GM21367 (cell line): ENCODE measurements around the gene ENOX1.
"Not testable (repeated sequence)": the region's sequence is repeated elsewhere in the genome, so short reads cannot be mapped to it uniquely, and the experiment has no call there.

Experiments used
- ATAC-seq: cut with Tn5 transposase; IDR thresholded peaks from one replicate; pipeline ENCODE4 v1.9.1; 2021; ENCODE audit not compliant: unreplicated experiment

Gene ENOX1

DNA sequence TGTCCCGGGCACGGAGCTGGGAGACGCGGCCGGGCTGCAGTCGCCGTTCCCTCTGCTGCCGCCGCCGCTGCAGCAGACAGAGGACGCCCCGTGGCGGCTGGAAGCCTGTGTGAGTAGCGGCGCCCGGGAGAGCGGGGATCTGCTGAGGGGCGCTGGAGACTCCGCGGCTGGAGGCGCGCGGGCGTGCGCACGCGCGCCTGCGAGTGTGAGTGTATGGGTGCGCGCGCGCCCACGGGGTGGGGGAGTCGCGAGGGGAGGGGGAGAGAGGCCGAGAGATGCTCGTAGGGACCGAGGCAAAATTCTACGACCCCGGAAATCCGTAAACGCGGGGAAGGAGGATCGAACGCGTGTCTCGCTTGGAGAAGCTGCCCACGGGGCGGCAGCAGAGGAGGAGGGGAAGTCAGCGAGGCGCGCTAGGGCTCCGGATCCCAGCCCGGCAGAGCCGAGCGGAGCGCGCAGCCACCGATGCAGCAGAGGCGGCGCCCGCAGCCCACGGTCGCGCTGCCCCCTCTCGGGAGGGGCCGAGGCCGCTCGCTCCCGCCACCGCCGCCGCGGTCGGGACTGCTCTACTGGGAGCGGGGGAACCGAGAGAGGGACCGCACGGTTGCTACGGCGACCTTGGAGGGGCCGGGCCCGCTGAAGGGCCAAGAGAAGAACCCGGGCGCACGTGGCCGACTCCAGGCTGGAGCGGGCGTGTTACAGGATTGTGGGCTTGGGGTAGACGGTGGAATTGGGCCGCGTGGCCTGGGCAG lies at the start of gene ENOX1:
Gene ENOX1 (minus strand): TSS at position 207 of the 752 bp plus-strand sequence.
- no peak for ATAC-seq

DNA sequence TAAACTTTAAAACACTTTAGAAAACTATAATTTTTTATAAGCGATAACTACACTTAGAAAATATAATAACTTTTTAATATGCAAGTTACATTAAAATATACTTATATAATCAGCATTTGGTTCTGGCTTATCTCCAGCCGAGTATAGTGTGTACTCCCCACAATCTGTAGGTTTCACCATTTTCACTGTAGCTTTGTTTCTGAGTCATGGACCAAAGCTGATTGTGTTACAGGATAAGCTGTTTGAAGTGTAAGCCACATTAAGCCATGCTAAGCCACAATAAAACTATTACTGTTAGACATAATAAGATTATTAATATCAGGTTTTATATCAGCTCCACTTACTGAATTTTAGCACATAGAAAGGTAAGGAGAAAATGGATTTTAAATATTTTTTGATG lies 48.9 kb upstream of the ENOX1 start:
- no peak for ATAC-seq

DNA sequence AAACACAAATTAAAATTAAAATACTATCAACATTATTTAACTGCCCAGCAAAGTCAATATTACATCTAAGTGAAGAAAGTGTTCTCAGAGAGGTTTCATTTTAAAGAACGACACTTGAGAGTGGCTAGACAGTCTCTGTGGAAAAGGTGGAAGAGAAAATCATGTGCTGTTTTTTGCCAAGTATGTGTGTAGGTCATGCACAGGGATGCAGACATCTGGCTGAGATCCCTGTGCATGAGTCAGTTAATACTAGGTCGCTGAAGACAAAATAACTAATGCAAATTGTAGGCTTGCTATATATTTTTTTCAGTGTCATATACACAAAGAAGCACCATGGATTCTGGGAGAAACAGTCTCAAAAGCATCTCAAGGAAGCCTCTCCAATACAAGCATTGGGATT lies 44.3 kb upstream of the ENOX1 start:
- no peak for ATAC-seq

DNA sequence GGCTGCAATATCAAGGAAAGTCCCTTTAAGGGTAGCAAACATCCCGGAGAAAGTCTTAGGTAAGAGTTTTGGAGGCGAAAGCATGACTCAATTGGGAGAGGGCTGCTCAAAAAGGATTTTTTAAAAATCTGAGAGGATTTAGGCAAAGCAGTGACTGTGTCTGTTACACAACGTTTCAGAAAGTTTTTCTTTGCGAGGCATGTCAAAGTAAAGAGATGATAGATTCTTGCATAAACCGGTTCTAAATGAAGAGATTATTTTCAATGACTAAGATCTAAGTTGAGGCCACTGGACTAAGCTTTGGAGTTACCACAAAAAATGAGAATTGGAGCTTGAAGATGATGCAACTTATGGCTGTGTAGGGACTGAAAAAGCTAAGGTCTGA lies 43.7 kb upstream of the ENOX1 start:
- no peak for ATAC-seq

DNA sequence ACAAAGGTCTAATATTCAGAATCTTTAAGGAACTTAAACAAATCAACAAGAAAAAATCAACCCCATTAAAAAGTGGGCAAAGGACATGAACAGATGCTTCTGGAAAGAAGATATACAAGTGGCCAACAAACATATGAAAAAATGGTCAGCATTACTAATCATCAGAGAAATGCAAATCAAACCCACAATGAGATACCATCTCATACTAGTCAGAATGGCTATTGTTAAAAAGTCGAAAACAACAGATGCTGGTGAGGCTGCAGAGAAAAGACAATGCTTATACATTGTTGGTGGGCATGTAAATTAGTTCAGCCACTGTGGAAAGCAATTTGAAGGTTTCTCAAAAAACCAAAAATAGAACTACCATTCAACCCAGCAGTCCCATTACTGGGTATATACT lies 37.9 kb upstream of the ENOX1 start:
- not testable (repeated sequence) for ATAC-seq

- no peak for ATAC-seq
Observed at GRCh38 chr13:43822969-43823368, 36.2 kb upstream of the ENOX1 start.

DNA sequence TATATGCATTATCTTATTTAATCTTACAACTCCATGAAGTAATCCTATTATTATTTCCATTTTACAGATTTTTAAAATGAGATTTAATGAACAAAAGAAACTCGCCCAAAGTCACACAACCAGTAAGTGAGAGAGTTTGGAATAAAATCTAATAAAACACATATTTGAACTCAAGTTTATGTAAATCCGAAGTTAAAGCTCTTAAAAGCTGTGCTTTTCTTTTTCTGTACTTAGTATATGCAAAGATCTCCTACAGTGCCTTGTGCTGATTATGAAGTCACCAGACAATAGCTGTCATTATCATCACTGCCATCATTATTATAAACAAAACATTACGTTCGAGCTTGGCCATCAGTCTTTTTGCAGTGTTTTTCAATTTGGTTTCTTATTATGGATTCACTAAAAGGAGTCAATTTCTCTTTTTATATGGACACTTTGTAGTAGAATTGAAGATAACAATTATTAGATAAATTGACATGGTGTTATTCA lies 29.7 kb upstream of the ENOX1 start:
- ATAC-seq, result no peak

GRCh38 chr13:43815204-43815603 lies 28.4 kb upstream of the ENOX1 start:
- no peak for ATAC-seq

- no peak for ATAC-seq
Observed at GRCh38 chr13:43808676-43809075, 21.9 kb upstream of the ENOX1 start.

DNA sequence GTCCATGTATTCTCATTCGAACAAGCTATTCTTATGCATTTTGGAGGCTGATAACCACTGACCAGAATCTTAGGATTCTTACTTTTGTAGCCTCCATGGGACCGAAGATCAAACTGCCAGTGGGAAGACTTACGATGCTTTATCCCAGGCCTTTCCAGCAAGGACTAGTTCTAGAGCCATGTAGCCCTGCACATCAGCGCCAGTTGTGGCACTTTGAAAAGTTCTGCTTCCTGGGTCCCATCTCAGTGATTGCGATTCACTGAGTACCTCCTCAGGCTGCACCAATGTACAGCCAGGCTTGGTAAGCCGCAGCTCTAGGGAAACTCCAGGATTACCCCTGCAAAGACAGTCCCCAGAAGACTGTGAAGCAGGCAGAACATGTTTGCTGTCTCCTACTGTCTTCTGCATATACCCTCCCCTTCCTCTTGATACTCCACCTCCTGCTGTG lies 18.9 kb upstream of the ENOX1 start:
- ATAC-seq, result no peak

DNA sequence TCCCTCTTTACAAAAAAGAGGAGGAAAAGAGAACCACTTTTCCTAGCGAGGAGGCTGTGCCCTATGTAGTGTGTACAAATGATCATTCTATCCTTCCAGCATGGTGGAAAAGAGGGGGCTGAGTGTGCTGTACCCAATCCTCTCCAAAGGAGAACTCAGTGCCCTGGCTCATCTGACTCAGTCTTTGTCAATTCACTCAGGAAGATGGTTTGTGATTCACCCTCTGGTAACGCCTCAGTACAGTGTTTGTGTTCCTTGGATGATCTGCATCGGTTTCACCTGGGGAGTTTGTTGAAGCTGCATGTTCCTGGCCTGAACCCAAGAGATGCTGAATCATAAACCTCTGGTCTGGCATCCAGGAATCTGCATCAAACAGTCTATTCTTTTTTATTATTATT lies 18.3 kb upstream of the ENOX1 start:
- ATAC-seq, result no peak

- no peak for ATAC-seq
Observed at GRCh38 chr13:43804461-43805070, 17.8 kb upstream of the ENOX1 start.

GRCh38 chr13:43802511-43802910 lies 15.7 kb upstream of the ENOX1 start:
- no peak for ATAC-seq

- ATAC-seq, result no peak
Observed at GRCh38 chr13:43800828-43801227, 14.1 kb upstream of the ENOX1 start.

DNA sequence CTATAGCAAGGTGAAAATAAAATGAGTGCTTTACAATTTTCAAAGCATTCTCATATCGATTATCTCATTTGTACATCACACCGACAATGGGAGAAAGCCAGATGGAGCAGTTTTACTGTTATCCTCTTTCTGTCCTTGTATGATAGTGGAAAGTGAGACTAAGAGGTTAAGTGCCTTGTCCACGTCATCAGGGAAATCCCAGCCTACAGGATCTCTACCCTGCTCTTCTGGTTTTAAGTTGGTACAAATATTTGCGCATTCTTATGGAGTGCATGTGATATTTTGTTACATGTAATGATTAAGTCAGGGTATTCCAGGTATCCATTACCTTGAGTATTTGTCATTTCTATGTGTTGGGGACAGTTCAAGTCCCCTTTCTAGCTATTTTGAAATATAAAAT lies 12.4 kb upstream of the ENOX1 start:
- no peak for ATAC-seq

DNA sequence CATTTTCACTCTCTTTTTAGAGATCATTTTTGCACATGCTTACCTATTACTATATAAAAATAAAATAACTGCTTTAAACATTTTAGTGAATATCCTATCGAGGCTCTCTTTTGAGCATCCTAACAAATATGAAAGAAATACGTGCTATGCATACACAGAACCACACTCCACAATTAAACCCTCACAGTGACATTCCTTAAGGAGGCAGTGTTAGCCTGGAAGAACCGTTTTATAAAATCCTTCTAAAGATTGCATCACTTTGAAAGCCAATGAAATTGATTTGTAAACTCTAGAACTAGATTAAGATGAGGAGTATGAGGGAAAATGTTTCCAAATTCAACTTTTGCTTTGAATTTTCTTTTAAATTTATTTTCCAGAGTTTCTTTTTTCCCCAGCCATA lies 11.1 kb upstream of the ENOX1 start:
- ATAC-seq, result no peak

DNA sequence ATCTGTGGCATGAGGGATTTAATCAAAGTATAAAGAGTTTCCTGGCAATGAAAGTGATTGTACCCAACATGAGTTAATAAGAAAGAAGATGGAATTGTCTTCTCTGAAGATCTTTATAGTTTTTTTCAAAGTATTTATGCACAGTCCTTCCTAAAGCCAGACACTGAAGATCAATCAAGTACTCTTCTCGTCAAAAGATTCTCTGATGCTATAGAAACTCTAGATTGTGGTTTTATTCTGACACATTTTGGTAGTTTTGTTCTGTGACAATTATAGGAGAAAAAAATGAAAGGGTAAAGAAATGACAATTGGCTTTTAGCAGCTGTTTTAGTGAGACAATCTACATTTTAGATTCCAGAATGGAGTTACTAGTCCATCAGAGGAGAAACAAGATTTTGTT lies 10.4 kb upstream of the ENOX1 start:
- no peak for ATAC-seq

DNA sequence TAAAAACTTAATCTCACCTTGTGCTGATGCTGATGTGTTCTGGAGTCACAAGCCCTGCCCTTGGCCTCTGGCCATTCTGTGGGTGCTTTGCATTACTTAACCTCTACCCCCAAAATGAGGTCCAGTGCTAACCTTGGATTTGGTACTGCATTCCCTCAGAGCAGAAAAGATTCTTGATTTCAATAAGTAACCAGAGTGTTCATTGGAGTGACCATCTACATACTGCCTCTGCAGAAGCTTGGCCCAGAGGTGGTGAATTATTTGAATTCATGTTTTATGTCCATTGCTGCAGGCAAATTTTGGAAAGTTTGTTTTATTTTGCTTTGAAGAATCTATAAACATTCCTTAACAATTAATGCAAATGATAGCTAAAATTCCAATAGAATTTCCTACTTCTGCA lies 7.6 kb upstream of the ENOX1 start:
- ATAC-seq, result no peak

DNA sequence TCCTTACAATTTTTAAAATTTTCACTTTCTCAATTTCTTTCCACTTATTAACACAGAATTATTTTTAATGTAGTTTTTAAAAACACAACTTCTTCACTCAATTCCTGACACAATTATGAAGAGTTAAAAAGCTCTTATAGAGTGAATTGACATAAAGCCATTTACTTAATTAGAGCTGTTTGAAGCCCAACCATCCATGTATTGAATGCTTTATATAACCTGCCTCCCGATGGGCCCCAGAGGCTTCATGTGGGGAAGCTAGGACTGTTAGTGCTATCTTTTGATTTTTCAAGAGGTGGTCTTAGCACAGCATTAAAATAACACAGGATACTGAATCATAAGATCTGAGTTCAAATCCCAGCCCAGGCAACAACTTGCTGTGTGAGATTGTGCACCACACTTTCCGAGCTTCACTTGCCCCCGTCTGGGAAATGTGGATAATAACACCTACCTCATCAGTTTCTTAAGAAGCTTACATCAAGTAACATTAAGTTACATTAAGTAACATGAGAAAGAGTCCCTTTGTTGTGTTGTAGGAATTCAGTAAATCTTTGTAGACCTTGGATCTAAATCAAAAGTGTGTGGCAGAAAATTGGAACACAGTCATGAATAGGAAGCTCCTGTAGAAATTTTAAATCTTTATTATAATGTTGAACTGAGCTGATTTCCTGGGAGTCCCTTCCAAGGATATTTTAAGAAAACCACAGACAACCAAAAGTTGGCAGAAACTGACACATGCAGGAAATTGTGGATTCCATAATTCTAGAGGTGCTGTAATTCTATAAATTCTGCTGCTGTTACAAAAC lies 5.5 kb upstream of the ENOX1 start:
- ATAC-seq, result no peak

DNA sequence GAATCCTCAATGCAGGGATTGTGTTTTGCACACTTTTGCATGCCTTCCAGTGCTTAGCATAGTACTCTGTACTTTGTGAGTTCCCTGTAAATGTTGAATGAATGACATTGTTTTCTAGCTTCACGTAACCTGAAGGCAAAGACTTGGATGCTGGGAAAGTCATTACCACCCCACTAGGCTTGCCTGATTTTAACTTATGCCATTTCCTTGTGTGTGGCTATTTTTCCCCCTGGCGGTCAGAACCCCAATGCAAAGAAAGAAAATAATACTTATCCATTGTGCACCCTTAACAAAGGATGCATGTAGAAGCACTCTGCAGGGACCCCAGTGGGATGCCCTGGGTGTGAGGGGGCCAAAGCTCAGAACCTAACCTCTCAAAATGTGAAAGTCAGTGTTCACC lies 1.2 kb upstream of the ENOX1 start:
- no peak for ATAC-seq

DNA sequence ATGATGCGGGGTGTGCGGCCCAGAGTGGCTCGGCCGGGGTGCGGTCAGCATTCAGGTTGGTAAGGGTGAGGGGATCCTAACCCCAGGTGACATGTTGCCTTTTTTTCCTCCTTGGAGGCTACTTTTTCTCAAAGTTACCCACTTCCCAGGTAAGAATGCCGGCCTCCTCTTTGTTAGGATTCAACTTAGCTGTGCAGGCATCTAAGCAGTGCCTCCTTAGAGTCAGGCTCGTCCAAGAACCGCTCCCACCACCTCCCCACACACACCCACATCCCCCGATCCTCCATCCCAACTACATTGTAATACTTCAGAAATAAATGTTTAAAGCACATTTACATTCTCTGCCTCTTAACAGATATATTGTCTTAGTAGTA lies 733 bp upstream of the ENOX1 start:
- no peak for ATAC-seq

- no peak for ATAC-seq
Observed at GRCh38 chr13:43786472-43786765, 353 bp downstream of the ENOX1 start.
